Frontal cortex (tissue), 4 donors: Measurements from ENCODE around the gene ACSBG1. TPM values are rescaled to one million over a fixed set of nuclear protein-coding genes. Genes with fewer than 3 reads are reported as not detected.

Experiments used
- DNase-seq, 2 donors: peaks; one replicate each; pipeline ENCODE4 v3.0.0; 2012; ENCODE audit warnings: low spot score in 2 of 2
- FAIRE-seq: peaks from 2 replicates; lab custom pipeline; 2012; peaks lifted over from hg19 to GRCh38; lab: Jason Lieb, UNC
- total RNA-seq: library from RNA; depleted of rRNA; stranded (reverse); fragments of >200 nt; gene quantifications from one replicate; pipeline ENCODE4 v1.2.3, GENCODE V29; 2014
- donor health status: control.
- donor health status: control.
- donor health status: control.

Gene ACSBG1
- total RNA-seq, 1 donor from 2014 or later: 2.9 TPM

GRCh38 chr15:78147566-78147965 is 86.8 kb downstream of the ACSBG1 start:
- DNase-seq (no peak), FAIRE-seq (no peak)

- DNase-seq: no peak
- FAIRE-seq: no peak
Measured at GRCh38 chr15:78146425-78147154, 87.8 kb downstream of the ACSBG1 start.

- DNase-seq (no peak), FAIRE-seq (no peak)
Measured at GRCh38 chr15:78142332-78142731, 92.0 kb downstream of the ACSBG1 start.

GRCh38 chr15:78140292-78140691 is 94.1 kb downstream of the ACSBG1 start:
- FAIRE-seq: no peak

GRCh38 chr15:78139578-78139977 is 94.8 kb downstream of the ACSBG1 start:
- FAIRE-seq (no peak), DNase-seq (no peak)

More at GRCh38 chr15:78140292-78140691, 94.1 kb downstream of the ACSBG1 start:
- no peak for DNase-seq

- no peak for FAIRE-seq
- DNase-seq: no peak
Measured at GRCh38 chr15:78133801-78134200, 100.6 kb downstream of the ACSBG1 start.

GRCh38 chr15:78131295-78132061 is 102.9 kb downstream of the ACSBG1 start, which contains the start of gene CIB2:
TSS of gene CIB2 (minus strand) at chr15:78131445. CDS start at chr15:78131215, 230 bp downstream.
- FAIRE-seq: no peak
- peak; percentile 92 to 97 for DNase-seq

GRCh38 chr15:78130466-78131294 is 103.7 kb downstream of the ACSBG1 start:
- FAIRE-seq (no peak), DNase-seq (peak in 1 of 2 donors; percentile 27)

- no peak for DNase-seq
- no peak for FAIRE-seq
Measured at GRCh38 chr15:78129751-78130287, 104.5 kb downstream of the ACSBG1 start.

GRCh38 chr15:78129077-78129750 is 105.2 kb downstream of the ACSBG1 start:
- FAIRE-seq: no peak
- peak in 1 of 2 donors; percentile 30 for DNase-seq

GRCh38 chr15:78127882-78128281 is 106.5 kb downstream of the ACSBG1 start:
- FAIRE-seq (no peak), DNase-seq (no peak)

- FAIRE-seq (no peak), DNase-seq (no peak)
Measured at GRCh38 chr15:78125267-78125666, 109.1 kb downstream of the ACSBG1 start.

GRCh38 chr15:78120523-78120922 is 113.8 kb downstream of the ACSBG1 start:
- no peak for DNase-seq
- no peak for FAIRE-seq

Other genes with a start within 250 kb of the ACSBG1 start
- gene TBC1D2B, start 156.9 kb downstream of the ACSBG1 start, total RNA-seq: 10.6 TPM
- not detected for gene SH2D7, start 142.0 kb downstream of the ACSBG1 start, total RNA-seq
- gene CIB2, start 103.1 kb downstream of the ACSBG1 start, total RNA-seq: 25.7 TPM
- gene IDH3A, start 85.2 kb downstream of the ACSBG1 start, total RNA-seq: 46.1 TPM
- 29.8 TPM for gene DNAJA4, start 30.0 kb upstream of the ACSBG1 start, total RNA-seq
- gene SKIC8, start 65.0 kb upstream of the ACSBG1 start, total RNA-seq: 53.0 TPM
- 13.9 TPM for gene CRABP1, start 105.8 kb upstream of the ACSBG1 start, total RNA-seq
- 67.7 TPM for gene IREB2, start 203.7 kb upstream of the ACSBG1 start, total RNA-seq